GM18907 (cell line): ENCODE data around the gene FKBP10.

Experiments
- ATAC-seq: cut with Tn5 transposase; IDR thresholded peaks from one replicate; pipeline ENCODE4 v1.9.1; 2021; ENCODE audit warnings: mild to moderate bottlenecking, moderate library complexity; ENCODE audit not compliant: unreplicated experiment

Gene FKBP10

DNA sequence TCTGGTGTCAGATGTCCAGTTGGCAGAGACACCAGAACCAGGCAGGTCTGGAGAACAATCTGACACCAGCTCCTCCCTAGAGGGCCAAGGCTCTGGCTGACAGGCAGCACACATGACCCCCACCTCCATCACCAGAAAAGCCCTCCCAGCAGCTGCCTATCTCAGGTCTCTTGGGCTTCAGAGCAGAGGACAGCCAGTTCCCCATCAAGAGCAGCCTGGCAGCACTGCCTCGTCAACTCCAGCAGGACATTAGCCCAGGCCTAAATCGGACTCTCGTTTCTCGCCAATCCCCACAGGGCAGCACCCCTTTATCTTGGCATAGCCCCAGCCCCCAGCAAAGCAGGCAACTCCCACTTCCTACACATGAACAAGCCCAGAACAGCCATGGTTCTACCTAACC, 30.7 kb upstream of the FKBP10 start:
- no peak for ATAC-seq

DNA sequence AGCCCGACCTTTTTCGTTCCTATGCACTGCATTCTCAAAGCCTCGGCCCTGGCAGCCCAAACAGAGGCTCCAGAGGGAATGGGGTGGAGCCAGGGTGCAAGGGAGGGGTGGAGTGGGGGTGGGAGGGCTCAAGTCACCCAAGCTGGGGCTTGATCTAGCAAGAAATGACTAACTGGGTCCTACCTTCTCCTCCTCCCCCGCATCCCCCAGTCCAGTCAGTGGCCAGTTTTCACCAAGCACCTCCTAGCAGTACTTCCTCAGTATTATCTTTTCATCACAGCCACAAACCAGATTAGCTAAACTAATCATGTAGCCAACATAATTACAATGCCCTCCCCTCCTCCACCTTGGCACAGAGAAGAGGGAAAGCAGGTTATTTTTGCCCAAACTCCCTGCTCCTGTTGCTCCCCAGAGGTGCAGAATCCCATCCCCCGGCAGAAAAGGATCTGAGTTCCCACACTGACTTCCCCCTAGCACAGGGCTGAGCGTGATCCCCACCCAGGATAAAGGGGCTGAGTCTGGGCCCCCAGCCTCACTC, 28.5 kb upstream of the FKBP10 start:
- ATAC-seq: no peak

DNA sequence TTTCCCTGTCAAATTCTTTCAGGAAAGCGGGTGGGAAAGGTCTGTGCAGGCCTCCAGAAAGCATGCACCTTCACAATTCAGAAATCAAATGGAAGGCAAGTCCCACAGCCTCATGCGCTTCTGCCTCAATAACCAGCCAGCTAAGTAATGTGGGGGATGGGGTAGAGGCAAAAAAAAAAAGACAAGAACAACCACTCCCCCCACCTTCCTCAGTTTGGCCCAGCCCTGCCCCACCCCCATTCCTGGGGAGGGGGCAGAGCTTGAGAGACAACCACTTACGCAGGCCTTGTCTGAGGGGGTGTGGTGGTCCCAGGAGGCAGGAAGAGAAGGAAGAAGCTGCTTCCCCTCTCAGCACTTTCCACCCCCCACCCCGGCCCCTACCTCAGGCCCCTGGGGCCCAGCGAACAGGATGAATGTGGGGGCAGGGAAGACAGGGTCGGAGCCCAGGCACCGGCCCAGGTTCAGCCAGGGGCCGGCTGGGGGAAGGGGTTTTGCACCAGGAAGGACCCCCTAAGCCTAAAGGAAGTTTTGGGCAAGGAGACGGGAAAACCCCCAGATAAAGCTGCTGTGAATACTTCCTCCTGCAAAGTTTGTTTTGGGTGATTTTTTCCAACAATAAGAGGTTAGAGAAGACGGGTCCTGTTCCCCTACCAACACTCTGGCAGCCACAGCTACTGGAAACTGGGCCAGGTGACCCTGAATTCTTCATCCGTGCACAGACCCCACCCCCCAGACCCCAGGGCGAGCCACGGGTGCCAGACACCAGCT, 27.5 kb upstream of the FKBP10 start:
- ATAC-seq: no peak

DNA sequence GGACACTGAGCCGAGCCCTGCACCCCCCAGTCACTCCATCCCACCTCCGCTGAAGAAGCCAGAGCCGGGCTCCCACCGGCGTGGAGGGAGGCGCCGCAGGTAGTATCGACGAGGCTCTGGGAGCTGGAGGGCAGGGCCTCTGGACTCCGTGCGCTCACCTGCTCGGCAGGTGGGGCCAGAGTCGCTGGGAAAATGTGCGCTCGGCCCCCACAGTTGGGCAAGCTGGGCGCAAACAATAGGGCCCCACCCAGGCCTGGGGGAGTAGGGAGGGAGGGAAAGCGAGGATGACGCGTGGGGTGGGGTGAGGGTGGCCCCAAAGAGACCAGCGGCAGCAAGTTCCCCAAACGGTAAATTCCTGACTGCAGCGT, 27.0 kb upstream of the FKBP10 start:
- ATAC-seq: no peak

DNA sequence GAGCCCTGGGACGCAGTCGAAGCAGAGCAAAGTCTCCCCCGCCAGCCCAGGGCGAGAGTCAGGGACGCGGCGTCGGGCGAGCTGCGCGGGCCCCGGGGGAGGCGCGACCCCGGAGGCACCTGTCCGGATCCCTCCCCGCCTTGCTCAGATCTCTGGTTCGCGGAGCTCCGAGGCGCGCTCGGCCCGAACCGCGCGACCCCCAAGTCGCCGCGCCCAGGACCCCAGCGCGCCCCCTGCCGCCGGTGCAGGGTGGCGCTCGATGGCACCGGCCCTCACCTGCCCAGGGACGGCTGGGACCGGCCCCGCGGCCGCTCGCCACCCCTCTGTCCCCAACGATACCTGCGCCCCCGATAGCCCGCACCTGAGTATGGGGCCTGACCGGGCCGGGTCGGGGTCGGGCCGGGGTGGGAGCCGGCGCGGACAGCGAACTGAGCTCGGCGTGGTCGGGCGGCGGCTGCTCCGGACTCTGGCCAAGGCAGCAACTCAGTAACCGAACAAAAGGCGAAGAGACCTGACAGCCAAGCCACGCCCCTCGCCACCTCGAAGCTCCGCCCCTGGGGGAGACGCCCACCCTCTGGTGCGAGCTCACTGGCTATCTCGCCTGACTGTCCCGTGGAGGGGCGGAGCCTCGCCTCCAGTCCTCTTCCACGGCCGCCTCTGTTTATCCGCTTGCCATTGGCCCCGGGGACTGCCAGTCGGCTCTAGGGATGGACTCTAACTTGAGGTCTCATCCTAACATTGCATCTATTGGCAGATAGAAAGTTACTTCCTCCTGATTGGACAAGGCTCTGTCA, 26.4 kb upstream of the FKBP10 start, which contains the start of gene JUP:
Gene JUP (minus strand): TSS at position 485 of the 794 bp plus-strand sequence. CDS start 14,857 bp downstream, outside the sequence.
- ATAC-seq: peak; percentile 78

DNA sequence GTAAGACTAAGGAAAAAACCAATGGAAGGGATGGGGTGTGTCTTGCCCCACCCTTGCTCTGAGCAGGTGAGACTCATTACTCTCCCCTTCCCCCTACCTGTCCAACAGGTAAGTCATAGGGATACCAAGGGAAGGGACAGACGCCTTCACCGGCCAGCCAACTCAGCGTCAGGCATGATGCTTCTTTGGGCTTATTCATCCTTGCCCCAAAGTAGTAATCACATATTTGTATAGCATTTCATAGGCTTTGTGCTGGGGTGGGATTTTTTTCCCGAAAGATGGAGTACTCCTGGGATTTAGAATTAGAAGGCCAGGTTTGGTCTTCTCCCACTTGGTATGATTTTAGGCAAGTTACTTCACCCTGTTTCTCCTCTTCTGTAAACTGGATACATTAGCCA, 25.8 kb upstream of the FKBP10 start:
- ATAC-seq: no peak

DNA sequence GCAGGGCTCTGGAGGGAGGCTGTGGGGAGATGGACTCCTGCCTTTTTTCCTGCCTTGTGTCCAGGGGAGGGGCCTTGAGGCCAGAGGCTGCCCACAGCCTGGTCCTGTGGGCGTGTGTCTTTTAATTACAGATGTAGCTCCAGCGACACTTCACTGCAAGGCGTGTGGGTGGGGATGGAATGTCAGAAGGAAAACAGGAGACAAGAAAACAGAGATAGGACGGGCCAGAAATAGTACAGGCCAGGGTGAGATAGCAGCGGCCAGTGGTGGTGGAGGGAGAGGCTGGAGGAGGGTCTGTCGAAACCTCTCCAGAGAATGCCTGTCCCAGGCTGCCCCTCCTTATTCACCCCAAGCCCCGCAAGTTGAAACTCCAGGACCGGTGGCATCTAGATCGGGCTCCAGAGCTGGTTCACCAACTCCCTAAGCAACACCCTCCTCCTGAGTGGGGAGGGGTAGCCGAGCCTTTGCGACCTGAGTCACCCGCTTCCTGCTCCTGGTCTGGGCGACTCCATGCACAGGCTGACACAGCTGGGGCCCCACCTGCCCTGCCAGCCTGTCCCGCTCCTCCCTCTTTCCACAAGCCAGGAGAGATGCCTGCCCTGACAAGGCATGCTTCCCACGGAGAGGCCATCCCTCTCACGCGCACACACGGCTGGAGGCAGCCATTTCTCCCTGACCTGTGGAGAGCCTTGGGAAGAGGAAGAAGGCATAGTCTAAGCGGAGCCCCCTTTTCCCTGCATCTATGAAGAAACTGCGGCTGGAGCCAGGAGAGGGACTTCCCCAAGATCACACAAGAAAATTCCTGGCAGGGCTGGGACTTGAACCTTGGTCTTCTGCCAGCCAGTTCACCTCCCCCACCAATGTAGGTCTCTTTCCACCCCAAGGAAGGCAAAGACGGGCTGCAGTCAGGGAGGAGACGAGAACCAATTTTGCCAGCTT, 19.7 kb upstream of the FKBP10 start:
- no peak for ATAC-seq

DNA sequence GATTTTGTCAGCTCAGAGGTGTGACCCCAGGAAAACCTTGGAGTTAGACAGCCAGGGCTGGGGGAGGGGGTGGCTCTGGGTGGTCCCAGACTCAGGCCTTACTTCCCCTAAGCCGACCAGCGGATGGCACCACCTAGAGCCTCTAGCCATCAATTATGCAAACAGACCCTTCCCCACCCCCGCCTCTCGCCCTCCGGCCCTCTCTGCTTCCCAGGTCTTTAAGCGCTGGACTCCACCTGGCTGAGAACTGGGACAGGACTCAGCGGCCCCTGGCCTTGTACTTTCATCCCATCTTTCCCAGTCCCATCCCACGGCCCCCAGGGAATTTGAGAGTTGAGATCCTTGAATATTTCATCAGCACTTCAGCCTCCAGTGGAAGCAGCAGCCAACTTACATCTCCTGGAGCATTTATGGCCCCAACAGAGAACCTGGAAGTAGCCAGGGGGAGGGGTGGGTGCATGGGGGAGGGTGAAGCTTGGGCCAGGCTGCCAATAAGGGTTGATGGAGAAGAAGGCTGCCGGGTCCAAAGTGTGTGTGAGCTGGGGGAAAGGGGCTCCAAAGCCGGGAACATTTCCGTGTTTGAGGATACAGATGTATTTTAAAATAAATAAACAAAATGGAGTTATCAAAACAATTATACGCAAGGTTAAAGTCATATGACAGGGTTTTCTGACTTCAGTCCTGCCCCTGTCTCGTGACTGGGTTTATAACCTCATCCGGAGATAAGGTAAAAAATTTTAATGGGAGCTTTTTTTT, 18.8 kb upstream of the FKBP10 start:
- ATAC-seq: no peak

DNA sequence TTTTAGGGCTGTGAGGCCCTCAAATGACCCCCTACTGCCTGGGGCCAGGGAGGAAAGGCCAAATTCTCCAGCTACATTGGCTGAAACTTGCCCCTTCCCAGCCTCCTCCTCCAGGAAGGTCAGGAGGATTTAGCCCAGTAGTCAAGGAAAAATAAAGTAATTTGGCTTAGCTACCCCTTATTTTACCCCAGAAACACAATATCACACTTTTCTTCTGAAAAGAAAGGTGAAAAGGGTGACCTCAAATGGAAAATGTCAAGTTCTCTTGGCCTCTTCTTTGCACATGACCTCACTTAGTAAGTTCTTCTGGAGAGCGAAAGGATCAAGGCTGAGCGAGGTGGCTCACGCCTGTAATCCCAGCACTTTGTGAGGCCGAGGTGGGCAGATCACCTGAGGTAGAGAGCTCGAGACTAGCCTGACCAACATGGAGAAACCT, 18.2 kb upstream of the FKBP10 start:
- no peak for ATAC-seq

DNA sequence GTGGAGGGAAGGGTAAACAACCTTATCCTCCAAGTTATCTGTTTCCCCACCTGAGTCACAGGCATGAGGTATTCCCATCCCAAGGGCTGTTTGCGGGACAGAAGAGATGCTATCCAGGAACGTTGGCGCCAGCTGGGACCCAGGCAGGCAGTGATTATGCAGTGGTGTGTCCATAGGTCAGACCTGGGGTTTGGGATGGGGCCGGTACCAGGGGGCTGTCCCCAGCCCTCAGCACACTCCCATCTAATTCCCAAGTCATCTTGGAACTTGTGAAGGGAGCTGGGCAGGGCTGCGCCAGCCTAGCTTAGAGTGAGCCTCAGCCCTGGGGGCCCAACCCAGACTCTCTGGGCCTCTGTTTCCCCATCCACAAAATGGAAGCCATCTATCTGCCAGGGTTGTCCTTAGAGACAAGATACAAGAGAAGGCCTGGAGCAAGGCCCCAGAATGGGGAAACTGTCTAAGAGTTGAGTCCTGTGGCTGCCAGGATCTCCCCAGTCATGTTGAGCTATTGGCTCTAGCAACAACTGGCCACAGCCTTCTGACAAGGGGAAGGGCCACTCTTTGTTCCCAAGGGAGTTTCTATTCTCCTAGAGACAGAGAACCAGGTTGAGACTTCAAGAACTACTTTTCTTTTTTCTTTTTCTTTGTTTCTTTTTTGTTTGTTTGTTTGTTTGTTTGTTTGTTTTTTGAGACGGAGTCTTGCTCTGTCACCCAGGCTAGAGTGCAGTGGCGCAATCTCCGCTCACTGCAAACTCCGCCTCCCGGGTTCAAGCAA, 16.5 kb upstream of the FKBP10 start:
- ATAC-seq: no peak

DNA sequence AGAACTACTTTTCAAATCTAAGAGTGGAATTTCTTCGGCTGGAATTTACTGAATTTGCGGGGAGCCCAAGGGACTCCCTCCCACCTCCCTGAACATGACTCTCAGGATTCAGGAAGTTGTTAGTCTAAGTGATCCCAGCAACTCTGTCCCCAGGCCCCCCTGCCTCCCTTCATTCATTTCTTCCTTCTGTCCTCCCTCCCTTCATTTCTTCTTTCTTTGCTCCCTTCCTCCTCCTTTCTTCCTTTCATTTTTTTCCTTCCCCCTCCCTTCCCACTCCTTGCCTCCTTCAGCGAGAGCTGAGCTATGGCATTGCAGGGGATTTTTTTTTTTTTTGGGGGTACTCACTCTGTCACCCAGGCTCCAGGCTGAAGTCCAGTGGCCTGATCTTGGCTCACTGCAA, 15.4 kb upstream of the FKBP10 start:
- ATAC-seq: no peak

DNA sequence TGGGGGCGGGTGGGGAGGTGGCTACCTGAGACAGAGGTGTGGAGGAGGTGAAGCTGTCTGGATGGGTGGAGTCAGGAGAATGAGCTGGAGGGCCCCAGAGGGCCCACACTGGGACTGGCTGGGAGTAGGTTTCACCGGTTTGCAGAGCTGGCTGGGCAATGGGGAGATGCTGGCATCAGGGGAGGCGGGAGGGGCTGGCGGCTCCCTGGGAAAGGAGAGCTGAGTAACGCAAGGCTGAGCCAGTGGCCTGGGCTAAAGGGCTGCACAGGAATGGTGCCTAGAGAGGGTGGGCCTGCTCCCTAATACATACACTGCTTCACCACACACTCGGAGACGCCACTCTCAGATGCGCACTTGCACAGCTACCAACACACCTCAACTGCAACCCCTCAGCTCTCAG, 13.4 kb upstream of the FKBP10 start:
- ATAC-seq: no peak

DNA sequence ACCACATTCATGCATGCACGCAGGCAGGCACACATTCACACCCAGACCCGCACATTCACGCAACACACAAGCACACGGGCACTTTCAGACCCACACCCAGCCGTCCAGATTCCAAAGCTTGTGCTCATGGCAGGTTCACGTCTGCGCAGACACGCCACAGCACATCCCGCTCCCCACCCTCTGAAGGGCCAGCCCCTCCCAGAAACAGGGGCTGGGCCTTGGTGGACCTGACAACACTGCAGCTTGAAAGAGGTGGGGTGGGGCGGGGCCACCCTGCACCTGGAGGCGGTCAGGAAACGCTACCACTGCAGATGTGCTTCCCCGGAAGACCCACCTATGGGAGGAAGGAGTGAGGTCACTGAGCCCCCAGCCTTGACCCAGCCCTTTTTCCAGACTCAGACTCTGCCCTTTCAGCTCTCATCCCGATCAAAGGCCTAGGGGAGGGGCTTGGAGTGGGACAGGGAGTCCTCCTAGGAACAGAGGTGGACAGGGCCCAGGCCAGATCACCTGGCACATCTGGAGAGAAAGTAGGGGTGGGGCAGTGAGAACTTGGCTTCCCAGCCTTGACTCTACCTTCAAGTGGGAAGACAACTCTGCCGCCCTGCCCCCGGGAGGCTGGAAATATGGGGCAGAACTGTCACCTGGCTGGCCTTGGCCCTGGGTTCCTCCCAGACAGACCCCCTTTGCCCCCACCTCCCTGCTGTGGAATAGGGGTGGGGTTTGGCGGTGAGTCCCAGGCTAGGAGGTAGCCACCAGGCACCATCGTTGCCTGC, 12.0 kb upstream of the FKBP10 start:
- no peak for ATAC-seq

DNA sequence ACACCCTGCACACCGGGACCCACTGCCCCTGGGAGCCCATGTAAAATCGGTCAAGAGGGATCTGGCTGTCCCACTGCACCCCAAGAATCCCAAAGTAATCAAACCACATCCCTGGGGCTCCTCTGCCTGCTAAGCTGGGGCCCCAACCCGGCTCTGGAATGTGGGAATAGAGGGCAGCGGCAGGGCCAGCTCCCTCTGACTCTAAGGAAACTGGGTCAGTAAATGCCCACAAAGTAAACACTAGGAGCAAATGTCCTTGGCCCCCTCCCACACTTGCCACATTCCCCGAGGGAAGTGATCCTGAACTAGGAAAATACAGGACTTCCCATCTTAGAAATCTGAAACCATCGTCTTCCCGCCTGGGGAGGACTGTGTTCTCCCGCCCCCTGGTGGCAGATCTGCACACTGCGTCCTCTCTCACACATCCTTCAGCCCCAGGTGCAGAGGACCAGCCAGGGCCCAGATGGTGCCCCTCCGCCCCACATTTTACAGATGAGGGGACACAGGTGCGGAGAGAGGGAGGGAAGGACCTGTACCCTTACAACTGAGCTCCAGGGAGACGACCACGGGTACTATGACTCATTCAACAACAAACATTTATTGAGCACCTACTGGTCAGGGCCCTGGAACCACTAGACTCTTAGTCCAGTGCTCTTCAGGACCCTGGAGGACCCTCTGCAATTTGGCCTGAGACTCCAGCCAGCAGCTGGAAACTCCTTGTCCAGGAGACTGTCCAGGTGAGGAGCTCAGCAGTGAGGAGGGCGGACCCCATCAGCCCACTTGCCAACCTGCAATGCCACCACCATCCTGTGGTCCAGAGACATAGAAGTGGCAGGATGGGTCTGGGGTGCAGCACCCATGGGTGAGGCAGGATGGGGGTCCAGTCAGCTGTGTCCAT, 11.2 kb upstream of the FKBP10 start:
- no peak for ATAC-seq

DNA sequence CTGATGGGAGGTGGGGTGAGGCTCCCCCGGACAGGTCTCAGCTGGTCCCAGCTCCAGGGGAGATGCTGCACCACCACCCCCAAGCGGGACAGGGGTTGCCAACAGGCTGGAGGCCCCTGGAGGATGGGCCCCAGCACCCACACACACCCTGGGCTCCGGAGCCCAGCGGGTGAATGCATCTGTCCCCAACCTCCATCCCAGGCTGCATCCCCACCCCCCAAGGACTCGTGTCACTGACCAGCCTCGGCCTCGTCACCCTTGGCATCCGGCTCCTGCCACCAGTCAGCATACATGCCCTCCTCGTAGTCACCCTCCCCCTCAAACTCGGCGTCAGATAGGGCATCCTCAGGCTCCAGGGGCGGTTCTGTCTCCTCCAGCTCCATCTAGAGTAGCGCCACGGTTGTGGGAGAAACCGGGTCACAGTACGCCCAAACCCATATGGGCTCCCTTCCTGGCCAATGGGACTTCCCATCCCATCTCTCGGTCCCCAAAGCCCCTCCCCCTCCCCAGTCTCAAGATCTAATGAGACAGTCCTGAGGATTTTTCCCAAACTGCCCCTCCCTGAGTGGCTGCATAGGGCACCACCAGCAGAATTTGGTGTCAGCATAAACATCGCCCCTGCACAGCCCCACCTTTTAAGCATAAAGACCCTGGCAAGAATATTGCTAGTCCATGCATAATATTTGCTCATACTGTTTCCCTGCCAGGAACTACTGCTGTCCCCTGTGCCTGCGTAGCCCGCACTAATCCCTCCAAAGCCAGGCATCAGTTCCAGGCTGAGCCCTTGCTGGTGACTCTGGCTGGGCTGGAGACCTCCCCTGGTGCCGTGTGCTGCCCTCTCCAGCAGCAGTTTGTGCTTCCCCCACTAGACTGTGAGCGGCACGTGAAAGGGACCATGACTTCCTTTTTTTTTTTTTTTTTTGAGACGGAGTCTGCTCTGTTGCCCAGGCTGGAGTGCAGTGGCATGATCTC, 9.5 kb upstream of the FKBP10 start:
- no peak for ATAC-seq

DNA sequence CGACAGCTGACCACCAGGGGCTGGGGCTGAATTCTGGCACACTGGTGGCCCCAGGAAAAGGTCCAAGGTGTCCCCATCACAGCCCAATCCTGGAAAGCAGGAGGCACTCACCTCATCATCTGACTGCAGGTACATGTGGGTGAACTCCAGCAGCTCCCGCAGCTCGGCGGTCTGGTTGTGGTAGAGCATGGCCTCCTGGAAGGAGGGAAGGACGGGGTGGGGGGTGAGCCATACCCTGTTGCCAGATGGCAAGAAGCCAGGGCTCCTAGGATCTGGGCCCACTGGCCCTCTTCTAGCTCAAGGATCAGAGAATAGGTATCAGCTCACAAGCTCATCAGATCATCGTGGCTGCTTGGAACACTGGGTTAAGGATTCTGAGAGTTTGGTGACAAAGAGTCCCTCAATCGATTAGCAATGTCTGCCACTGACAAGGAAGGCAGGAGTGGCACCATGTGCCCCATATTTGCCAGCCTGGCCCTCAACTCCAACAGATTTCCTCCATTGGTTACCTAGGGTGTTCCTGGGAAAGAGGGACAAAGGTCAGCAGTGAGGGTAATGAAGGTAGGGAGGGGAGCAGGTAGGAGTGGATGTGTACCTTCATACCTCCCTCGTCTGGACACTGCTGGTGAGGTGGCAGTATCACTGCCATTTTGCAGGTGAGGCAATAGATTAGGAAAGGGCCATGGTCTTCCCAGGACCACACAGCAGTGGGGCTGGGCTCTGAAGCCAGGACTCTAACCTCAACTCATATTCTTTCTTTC, 5.9 kb upstream of the FKBP10 start:
- ATAC-seq: no peak
